ENCODE data around the gene ZNF12. TPM values are rescaled to one million over a fixed set of nuclear protein-coding genes. Genes with fewer than 3 reads are reported as not detected.
"Not testable (repeated sequence)": the region's sequence is repeated elsewhere in the genome, so short reads cannot be mapped to it uniquely, and the experiment has no call there.

Gene ZNF12
- total RNA-seq, 1 donor from 2014 or later: 30.7 TPM

DNA sequence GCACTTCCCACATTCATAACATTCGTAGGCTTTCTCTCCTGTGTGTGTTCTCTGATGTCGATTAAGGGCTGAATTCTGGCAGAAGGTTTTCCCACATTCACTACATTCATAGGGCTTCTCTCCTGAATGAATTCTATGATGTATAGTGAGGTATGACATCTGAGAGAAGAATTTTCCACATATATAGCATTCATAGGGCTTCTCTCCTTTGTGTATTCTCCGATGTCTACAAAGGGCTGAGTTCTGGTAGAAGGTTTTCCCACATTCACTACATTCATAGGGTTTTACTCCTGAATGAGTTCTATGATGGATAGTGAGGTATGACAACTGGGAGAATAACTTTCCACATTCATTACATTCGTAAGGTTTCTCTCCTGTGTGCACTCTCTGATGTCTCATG is 15.6 kb downstream of the ZNF12 start:
- no peak for DNase-seq

- DNase-seq: no peak
Measured at GRCh38 chr7:6680146-6680545, 26.6 kb downstream of the ZNF12 start.

DNA sequence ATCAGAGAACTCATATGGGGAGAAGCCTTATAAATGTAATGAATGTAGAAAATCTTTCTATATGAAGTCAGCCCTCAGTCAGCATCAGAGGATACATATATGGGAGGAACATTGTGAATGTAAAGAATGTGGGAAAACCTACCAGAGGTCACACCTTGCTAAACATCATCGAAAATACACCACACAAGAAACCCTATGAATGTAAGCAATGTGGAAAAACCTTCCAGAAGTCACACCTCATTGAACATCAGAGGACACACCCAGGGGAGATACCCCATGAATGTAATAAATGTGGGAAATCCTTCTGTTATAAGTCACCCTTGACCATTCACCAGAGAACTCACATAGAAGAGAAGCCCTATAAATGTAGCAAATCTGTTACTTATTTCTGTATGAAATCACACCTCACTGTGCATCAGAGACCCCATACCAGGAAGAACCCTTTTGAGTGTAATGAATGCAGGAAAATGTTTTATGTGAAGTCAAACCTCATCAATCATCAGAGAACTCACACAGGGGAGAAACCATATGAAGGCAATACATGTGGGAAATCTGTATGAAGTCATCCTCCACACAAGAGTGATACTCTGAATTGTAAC is 30.8 kb downstream of the ZNF12 start:
- DNase-seq: no peak

- DNase-seq: not testable (repeated sequence)
Measured at GRCh38 chr7:6670851-6671250, 35.9 kb downstream of the ZNF12 start.

DNA sequence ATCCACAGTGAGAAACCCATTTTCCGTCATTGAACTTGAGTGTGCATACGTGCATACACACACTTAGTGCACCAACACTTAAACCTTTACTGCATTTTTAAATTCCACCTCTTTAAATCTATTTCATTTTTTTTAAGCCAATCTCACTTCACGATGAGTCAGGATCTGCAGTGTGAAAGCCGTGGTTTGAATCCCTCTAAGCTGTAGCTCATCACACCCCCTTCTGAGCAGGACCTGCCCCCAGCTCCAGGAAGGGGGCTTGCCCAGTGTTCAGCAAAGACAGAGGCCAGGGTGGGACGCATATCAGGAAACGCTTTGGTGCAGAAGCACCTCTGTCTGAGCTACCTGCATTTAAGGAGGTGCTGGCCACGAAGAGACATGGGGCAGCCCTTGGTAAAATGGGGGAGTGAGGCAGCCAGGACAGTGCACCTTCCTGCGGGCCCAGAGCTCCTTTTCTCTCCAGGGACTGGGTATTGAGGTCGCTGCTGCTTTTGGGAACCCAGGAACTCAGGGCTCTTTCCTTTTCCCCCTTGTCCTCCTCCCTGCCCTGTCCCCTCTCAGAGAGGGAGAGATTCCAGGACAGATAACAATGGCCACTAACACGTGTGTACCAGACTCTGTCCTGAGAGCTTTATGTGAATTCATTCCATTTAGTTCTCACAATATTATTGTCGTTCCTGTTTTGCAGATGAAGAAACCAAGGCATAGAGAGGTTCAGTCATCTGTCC is 48.0 kb downstream of the ZNF12 start:
- DNase-seq: no peak

GRCh38 chr7:6656413-6656812 is 50.3 kb downstream of the ZNF12 start:
- no peak for DNase-seq

DNA sequence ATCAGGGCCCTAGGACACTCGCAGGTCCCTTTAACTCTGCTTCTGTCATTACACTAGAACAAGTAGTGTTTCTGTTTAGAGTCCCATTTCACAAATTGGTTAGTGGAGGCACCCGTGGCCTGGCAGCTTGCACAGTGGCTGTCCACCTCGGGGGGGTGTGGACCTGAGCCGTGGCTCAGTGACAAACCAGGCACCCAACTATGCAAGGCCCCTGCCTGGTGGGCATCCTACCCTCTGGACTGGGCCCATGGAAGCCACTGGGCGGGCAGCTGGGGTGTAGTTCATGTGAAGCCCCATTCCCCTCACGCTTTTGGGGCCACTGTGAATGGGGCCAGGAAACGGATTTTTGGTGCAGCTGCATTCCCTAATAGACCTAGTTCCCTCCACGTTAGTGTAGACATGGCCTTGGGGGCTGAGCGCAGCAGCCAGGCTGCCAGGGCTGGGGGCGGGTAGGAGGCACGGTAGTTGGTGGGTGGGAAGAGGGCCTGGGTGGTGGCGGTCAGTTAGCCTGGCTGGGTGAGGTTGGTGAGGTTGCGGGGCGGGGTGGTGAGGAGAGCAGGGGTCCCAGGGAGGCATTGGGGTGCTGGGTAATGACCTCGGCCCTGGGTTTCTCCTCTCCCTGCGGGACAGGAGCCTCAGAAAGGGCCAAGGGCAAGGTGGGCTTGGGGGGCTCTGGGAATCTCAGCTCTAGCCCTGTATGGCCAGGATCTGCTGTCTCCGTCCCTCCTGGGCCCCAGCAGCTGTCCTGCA is 50.9 kb downstream of the ZNF12 start:
- no peak for DNase-seq

GRCh38 chr7:6654842-6655610 is 51.7 kb downstream of the ZNF12 start:
- no peak for DNase-seq

DNA sequence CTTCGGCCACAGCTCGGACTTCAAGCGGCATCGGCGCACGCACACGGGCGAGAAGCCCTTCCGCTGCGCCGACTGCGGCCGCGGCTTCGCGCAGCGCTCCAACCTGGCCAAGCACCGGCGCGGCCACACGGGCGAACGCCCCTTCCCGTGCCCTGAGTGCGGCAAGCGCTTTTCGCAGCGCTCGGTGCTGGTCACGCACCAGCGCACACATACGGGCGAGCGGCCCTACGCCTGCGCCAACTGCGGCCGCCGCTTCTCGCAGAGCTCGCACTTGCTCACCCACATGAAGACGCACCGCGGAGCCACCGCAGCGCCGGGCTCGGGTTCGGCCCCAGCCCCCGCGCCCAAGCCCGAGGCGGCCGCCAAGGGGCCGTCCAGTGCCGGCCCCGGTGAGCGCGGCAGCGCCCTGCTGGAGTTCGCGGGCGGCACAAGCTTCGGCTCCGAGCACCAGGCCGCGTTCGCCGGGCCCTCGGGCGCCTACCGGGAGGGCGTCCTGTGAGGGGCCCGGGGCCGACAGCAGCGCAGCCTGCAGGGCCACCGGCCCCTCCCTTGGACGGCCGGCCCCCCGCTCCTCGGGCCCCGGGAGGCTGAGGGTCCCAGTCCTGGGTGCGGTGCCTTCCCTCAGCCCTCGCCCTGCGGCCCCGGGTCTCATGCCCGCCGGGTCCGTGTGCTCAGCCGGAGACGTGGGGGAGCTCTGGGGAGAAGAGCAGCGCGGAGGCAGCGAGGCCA is 52.5 kb downstream of the ZNF12 start:
- DNase-seq: no peak

DNA sequence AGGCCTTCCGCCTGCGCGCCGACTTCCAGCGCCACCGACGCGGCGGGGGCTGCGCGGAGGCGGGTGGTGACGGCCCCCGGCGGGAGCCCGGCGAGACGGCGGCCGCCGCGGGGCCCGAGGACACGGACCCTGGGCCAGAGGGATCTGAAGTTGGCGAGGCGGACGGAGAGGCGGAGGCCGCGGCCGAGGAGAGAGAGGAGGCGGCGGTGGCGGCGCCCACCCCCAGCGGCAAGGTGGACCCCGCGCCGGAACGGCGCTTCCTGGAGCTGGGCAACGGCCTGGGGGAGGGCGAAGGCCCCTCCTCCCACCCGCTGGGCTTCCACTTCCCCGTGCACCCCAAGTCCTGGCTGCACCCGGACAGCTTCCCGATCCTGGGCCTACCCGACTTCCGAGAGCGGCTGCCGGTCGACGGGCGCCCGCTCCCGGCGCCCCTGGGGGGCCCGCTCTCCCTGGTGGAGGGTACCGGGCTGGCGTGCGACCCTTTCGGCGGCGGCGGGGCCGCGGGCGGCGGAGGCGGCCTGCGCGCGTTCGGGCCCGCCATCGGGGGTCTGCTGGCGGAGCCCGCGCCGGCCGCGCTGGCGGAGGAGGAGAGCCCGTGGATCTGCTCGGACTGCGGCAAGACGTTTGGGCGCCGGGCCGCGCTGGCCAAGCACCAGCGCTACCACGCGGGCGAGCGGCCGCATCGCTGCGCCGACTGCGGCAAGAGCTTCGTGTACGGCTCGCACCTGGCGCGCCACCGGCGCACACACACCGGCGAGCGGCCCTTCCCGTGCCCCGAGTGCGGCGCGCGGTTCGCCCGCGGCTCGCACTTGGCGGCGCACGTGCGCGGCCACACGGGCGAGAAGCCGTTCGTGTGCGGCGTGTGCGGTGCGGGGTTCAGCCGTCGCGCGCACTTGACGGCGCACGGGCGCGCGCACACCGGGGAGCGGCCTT is 53.4 kb downstream of the ZNF12 start:
- no peak for DNase-seq

GRCh38 chr7:6652446-6653011 is 54.2 kb downstream of the ZNF12 start:
- DNase-seq: no peak

DNA sequence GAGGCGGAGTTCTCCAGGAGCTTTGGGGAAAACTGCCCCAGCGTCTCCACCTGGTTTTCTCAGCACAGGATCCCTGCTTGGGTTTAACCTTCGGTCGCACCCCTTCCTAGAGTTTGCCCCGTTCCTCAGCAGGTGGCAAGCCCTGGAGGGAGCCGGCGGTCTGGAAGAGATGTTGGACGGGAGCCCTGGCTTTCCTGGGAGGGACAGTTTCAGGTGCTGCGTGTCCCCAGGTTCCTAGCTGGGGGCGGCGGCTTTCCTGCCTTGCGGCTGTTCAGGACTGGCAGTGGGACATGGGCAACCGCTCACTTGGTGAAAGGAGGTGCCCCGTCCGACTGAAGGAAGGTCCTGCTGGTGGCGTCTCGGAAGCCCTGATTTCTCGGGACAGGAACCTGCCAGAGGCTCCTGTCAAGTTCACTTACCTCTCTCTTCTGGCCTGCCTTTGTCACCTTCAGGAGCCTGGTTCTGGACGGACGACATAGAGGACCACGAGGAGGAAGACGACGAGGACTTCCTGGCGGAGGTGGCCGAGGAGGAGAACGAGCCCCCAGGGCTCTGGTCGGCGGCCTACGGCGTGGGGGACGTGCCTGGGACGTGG is 54.8 kb downstream of the ZNF12 start:
- DNase-seq: no peak

DNA sequence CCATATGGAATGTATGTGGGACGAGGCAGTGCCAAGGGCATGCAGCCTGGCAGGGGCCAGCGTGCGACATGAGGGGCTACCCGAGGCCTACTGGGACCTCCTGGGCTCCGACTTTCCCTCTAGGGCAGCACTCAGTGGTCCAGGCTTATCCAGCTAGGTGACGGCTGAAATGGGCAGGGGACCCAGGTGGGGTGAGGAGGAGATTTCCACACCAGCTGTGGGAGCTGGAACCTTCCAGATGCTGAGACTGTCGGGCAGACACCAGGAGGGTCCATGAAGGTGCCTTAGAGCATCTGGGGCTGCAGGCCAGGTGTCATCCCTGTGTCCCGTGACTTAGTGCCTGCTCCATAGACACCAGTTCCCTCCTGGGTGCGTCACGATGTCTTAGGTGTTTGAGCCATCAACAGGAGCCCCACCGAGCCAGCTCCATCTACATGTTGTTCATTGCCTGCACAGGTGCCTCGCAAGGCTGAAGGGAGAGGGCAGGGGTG is 56.2 kb downstream of the ZNF12 start:
- DNase-seq: no peak

DNA sequence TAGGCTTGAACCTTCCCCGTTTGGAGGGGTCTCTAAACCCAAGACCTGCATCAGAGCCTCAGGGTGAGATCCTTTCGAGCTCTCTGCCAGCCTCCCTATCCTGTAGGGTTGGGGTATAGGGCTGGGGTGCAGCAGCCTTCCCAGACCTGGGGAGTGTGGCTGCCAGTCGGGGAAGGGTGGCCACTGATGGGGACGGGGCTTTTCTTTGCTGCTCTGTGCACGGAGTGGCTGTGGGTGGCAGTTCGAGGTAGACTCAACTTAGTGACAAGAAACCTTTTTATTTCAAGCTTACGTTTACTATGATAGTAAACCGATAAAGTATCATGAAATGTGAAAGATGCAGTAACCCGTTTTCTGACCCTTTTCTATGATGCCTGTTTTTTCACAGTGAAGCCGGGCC is 56.7 kb downstream of the ZNF12 start:
- DNase-seq: no peak

DNA sequence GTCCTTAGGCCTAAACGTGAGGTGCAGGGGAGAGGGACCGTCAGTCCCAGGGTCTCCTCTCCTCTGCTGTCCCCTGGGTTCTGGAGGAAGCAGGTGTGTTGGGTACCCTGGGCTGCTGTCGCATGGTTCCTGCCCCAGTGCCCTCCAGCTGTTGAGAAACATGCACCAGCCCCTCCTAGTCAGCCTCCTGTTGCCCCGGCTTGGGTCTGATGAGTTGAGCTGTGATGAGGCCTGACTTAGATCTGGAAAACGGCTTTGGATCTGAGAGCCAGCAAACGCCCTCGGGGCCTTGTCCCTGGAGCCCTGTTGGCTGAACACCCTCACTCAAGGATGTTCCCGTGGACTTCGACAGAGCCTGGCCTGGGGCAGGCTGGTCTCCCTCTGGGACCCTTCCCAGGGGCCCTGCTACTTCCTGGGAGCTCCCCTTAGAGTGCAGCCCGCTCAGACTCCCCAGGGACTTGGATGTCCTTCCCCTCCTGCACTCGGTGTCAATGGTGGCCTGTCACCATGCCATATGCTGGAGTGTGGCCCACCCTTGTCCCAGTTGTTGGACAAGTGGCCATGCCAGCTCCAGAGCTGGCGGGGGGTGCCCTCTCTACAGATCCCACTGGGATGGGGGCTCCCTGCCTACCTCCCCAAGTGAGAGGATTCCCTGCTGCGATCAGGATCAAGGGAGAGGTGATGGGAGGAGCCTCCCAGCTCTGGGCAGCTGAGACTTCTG is 57.3 kb downstream of the ZNF12 start:
- DNase-seq: no peak

DNA sequence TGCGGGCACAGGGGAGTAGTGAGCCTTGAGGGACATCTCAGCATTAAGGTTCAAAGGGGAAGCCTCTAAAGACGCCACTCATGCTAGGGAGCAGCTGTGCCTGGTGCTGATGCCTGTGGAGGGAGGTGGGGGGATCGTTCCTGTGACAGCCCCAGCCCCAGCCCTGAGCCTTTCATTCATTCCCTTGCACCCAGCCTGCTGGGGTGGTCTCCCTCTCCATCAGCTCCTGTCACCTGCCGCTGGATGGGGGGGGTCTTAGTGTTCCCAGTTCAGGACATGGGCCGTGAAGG is 58.0 kb downstream of the ZNF12 start:
- no peak for DNase-seq

DNA sequence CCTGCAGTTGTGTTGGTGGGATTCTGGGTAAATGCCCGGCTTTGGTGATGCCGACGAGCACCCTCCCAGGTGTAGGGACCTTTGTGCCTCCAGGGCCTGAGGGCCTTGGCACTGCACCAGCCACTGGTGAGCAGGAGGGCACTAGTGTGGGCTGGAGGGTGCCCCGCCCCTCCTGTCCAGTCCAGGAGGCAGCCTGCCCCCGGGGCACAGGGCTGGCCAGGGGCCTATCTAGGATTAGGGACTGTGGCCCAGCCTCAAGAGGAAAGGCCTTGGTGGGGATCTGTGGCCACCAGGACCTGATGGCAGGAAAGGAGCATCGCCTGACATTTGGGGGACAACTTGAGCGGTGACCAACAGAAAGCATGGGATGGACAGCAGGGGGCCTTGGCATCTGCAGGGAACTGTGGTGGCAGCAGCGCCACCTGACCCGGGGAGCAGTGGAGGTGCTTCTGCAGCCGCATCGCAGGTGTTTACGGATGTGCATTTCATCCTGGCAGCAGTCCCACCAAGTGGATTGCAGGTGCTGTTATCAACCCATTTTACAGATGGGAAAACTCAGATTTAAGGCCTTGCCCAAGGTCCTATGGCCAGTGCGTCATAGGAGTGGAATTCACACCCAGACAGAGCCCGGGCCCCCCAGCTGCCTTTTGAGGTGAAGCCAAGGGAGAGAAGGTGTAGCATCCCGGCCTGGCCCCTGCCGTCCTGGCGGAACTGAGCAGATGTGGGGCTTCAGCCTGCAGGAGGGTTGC is 58.5 kb downstream of the ZNF12 start:
- DNase-seq: no peak

DNA sequence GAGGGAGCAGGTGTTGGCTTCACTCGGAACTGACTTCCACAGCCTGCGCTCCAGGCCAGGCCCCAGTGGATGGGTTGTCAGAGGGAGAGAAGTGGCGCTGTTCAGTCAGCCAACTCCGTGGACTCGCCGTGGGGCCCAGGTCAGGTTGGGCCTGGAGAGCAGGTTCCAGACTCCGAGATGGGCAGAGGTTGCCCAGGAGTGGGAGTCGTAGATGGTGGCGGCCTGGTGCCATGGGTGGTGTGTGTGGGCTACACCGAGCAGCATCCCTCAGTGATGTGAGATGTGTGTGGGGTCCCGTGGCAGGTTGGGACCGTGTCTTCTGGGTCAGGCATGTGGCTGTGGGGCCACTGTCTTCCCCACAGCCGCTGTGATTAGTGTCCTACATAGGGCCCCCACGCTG is 59.2 kb downstream of the ZNF12 start:
- no peak for DNase-seq

GRCh38 chr7:6647080-6647479 is 59.7 kb downstream of the ZNF12 start:
- no peak for DNase-seq

Data from skin of body (tissue), 2 donors.